HEK293T (cell line): ENCODE data around the gene WDR36.

Source experiments
- ARNT ChIP-seq: fragments of 450-650 bp; IDR thresholded peaks from 2 replicates; pipeline ENCODE4 v1.6.1; 2017; ENCODE audit warnings: mild to moderate bottlenecking
- BHLHE40 ChIP-seq: fragments of 450-650 bp; IDR thresholded peaks from 2 replicates; pipeline ENCODE4 v1.6.1; 2016; ENCODE audit warnings: mild to moderate bottlenecking, moderate library complexity, borderline replicate concordance
- CTBP1 ChIP-seq: fragments of 450-650 bp; IDR thresholded peaks from 2 replicates; pipeline ENCODE4 v1.6.1; 2016; ENCODE audit warnings: borderline replicate concordance
- ELF4 ChIP-seq: fragments of 450-650 bp; IDR thresholded peaks from 2 replicates; pipeline ENCODE4 v1.6.1; 2017; ENCODE audit warnings: antibody characterized with exemption
- SP1 ChIP-seq: fragments of 450-650 bp; IDR thresholded peaks from 2 replicates; pipeline ENCODE4 v1.6.1; 2017
- SUZ12 ChIP-seq: fragments of 450-650 bp; IDR thresholded peaks from 2 replicates; pipeline ENCODE4 v1.6.1; 2016; ENCODE audit warnings: mild to moderate bottlenecking

DNA sequence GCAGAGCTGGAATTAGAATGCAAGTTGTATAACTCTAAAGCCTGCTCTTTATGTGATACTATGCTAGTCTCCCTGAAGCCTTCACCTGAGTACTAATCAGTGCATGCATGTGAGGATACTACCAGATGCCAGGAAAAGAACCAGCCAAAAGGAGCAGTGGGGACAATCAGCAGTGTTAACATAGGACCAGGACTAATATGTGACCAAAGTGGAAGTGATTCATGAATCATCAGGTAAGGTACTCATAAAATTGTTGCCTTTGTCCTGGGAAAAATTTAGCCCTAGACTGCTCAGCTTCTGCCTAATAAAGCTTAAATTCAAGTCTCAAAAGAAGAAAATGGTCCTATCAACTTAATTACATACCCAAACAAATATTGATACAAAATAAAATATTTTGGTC, 34.1 kb upstream of the WDR36 start:
- TF ChIP-seq BHLHE40 (no peak), SP1 (no peak), ELF4 (no peak), SUZ12 (no peak), ARNT (no peak), CTBP1 (no peak)
